ENCODE results near the gene KLHL3.

Gene KLHL3

GRCh38 chr5:137603891-137604290, 132.0 kb downstream of the KLHL3 start:
- DNase-seq (ENCODE audit: low read depth, low spot score): no peak
- no peak overlapping the region for H3K4me3 ChIP-seq (ENCODE audit: low read length)

GRCh38 chr5:137603356-137603755, 132.5 kb downstream of the KLHL3 start:
- DNase-seq (ENCODE audit: low read depth, low spot score): no peak
- H3K4me3 ChIP-seq (ENCODE audit: low read length): no peak overlapping the region

GRCh38 chr5:137602721-137603273, 133.1 kb downstream of the KLHL3 start:
- H3K4me3 ChIP-seq (ENCODE audit: low read length): no peak overlapping the region
- DNase-seq (ENCODE audit: low read depth, low spot score): no peak

- DNase-seq (ENCODE audit: low read depth, low spot score): no peak
- no peak overlapping the region for H3K4me3 ChIP-seq (ENCODE audit: low read length)
These were observed 135.0 kb downstream of the KLHL3 start for GRCh38 chr5:137600721-137601360.

GRCh38 chr5:137599457-137599856, 136.4 kb downstream of the KLHL3 start:
- no peak overlapping the region for H3K4me3 ChIP-seq (ENCODE audit: low read length)
- no peak for DNase-seq (ENCODE audit: low read depth, low spot score)

- DNase-seq (ENCODE audit: low read depth, low spot score): no peak
- no peak overlapping the region for H3K4me3 ChIP-seq (ENCODE audit: low read length)
These were observed 137.5 kb downstream of the KLHL3 start for GRCh38 chr5:137598399-137598798.

- no peak overlapping the region for H3K4me3 ChIP-seq (ENCODE audit: low read length)
- no peak for DNase-seq (ENCODE audit: low read depth, low spot score)
These were observed 138.9 kb downstream of the KLHL3 start for GRCh38 chr5:137596941-137597340.

GRCh38 chr5:137595396-137596079, 140.4 kb downstream of the KLHL3 start:
- DNase-seq (ENCODE audit: low read depth, low spot score): no peak
- no peak overlapping the region for H3K4me3 ChIP-seq (ENCODE audit: low read length)

GRCh38 chr5:137594717-137595116, 141.2 kb downstream of the KLHL3 start:
- DNase-seq (ENCODE audit: low read depth, low spot score): no peak

GRCh38 chr5:137592317-137592716, 143.6 kb downstream of the KLHL3 start:
- no peak overlapping the region for H3K4me3 ChIP-seq (ENCODE audit: low read length)
- no peak for DNase-seq (ENCODE audit: low read depth, low spot score)

More at GRCh38 chr5:137594717-137595116, 141.2 kb downstream of the KLHL3 start:
- H3K4me3 ChIP-seq (ENCODE audit: low read length): no peak overlapping the region

- no peak overlapping the region for H3K4me3 ChIP-seq (ENCODE audit: low read length)
- DNase-seq (ENCODE audit: low read depth, low spot score): no peak
These were observed 146.7 kb downstream of the KLHL3 start for GRCh38 chr5:137589185-137589584.

GRCh38 chr5:137587919-137588318, 148.0 kb downstream of the KLHL3 start:
- DNase-seq (ENCODE audit: low read depth, low spot score): no peak
- no peak overlapping the region for H3K4me3 ChIP-seq (ENCODE audit: low read length)

- no peak overlapping the region for H3K4me3 ChIP-seq (ENCODE audit: low read length)
- no peak for DNase-seq (ENCODE audit: low read depth, low spot score)
These were observed 151.6 kb downstream of the KLHL3 start for GRCh38 chr5:137584262-137584661.

GRCh38 chr5:137583129-137583528, 152.8 kb downstream of the KLHL3 start:
- no peak overlapping the region for H3K4me3 ChIP-seq (ENCODE audit: low read length)
- no peak for DNase-seq (ENCODE audit: low read depth, low spot score)

- no peak overlapping the region for H3K4me3 ChIP-seq (ENCODE audit: low read length)
- no peak for DNase-seq (ENCODE audit: low read depth, low spot score)
These were observed 153.7 kb downstream of the KLHL3 start for GRCh38 chr5:137582218-137582617.

GRCh38 chr5:137581776-137582175, 154.1 kb downstream of the KLHL3 start:
- DNase-seq (ENCODE audit: low read depth, low spot score): no peak
- no peak overlapping the region for H3K4me3 ChIP-seq (ENCODE audit: low read length)

- DNase-seq (ENCODE audit: low read depth, low spot score): no peak
These were observed 155.9 kb downstream of the KLHL3 start for GRCh38 chr5:137580030-137580429.

GRCh38 chr5:137575847-137576246, 160.0 kb downstream of the KLHL3 start:
- H3K4me3 ChIP-seq (ENCODE audit: low read length): no peak overlapping the region
- no peak for DNase-seq (ENCODE audit: low read depth, low spot score)

More at GRCh38 chr5:137580030-137580429, 155.9 kb downstream of the KLHL3 start:
- no peak overlapping the region for H3K4me3 ChIP-seq (ENCODE audit: low read length)

GRCh38 chr5:137575211-137575610, 160.7 kb downstream of the KLHL3 start:
- H3K4me3 ChIP-seq (ENCODE audit: low read length): no peak overlapping the region

GRCh38 chr5:137573376-137573775, 162.5 kb downstream of the KLHL3 start:
- H3K4me3 ChIP-seq (ENCODE audit: low read length): no peak overlapping the region
- DNase-seq (ENCODE audit: low read depth, low spot score): no peak

More at GRCh38 chr5:137575211-137575610, 160.7 kb downstream of the KLHL3 start:
- DNase-seq (ENCODE audit: low read depth, low spot score): no peak

All from Jurkat, Clone E6-1 (cell line).